Loucy (cell line): ENCODE results near the gene CYP4F3.

Experiments used
- CTCF ChIP-seq: fragments of 200-600 bp; sonication (generic); conservative IDR thresholded peaks from 2 replicates; pipeline ENCODE4 v1.5.1; 2014; ENCODE audit warnings: mild to moderate bottlenecking, antibody characterized with exemption, low read length
- EZH2phosphoT487 ChIP-seq: fragments of 200-600 bp; IDR thresholded peaks from 2 replicates; pipeline ENCODE4 v1.6.1; 2018; ENCODE audit warnings: antibody characterized with exemption, mild to moderate bottlenecking, moderate library complexity, borderline replicate concordance

GRCh38 chr19:15635016-15635805, 5.5 kb upstream of the CYP4F3 start:
- TF ChIP-seq EZH2phosphoT487 (no peak), CTCF (no peak)
